ENCODE results near the gene PPT1.

PPT1 gene

GRCh38 chr1:40072142-40072541, 24.9 kb downstream of the PPT1 start:
- Histone ChIP-seq H3K4me1 (ENCODE audit: control insufficient read depth, insufficient read depth, low read length, poor library complexity, severe bottlenecking) (peaks cover 1% of the 10 kb centered on the region), H3K4me3 (ENCODE audit: extremely low read depth, insufficient read depth, low read length, poor library complexity, severe bottlenecking) (no peak overlapping the region), H3K36me3 (ENCODE audit: control insufficient read depth, insufficient read depth, low read length) (peaks cover 85% of the 10 kb centered on the region), H3K27ac (ENCODE audit: low read depth, low read length, severe bottlenecking) (no peak overlapping the region), H3K9me3 (ENCODE audit: control insufficient read depth, low read length) (no peaks in the 10 kb centered on the region)

- 94 to 100% methylated on average over 2 to 3 of the region's 3 CpGs for WGBS, 2 experiments (ENCODE audit: insufficient coverage in 2 of 2)
- H3K36me3 ChIP-seq (ENCODE audit: control insufficient read depth, insufficient read depth, low read length), result peaks cover 98% of the 10 kb centered on the region
- H3K9me3 ChIP-seq (ENCODE audit: control insufficient read depth, low read length), result no peaks in the 10 kb centered on the region
- H3K4me3 ChIP-seq (ENCODE audit: extremely low read depth, insufficient read depth, low read length, poor library complexity, severe bottlenecking), result no peak overlapping the region
- no peak overlapping the region for H3K27ac ChIP-seq (ENCODE audit: low read depth, low read length, severe bottlenecking)
- H3K4me1 ChIP-seq (ENCODE audit: control insufficient read depth, insufficient read depth, low read length, poor library complexity, severe bottlenecking), result peaks cover 27% of the 10 kb centered on the region
These were observed 29.2 kb downstream of the PPT1 start for GRCh38 chr1:40067851-40068250.

- Histone ChIP-seq H3K4me3 (ENCODE audit: extremely low read depth, insufficient read depth, low read length, poor library complexity, severe bottlenecking) (no peak overlapping the region), H3K9me3 (ENCODE audit: control insufficient read depth, low read length) (no peaks in the 10 kb centered on the region), H3K4me1 (ENCODE audit: control insufficient read depth, insufficient read depth, low read length, poor library complexity, severe bottlenecking) (peaks cover 27% of the 10 kb centered on the region), H3K36me3 (ENCODE audit: control insufficient read depth, insufficient read depth, low read length) (peaks cover 98% of the 10 kb centered on the region), H3K27ac (ENCODE audit: low read depth, low read length, severe bottlenecking) (no peak overlapping the region)
- 93 to 100% methylated on average over 2 of the region's 2 CpGs for WGBS, 2 experiments (ENCODE audit: insufficient coverage in 2 of 2)
These were observed 30.0 kb downstream of the PPT1 start for GRCh38 chr1:40067023-40067422.

GRCh38 chr1:40064797-40065499, 32.1 kb downstream of the PPT1 start:
- Histone ChIP-seq H3K36me3 (ENCODE audit: control insufficient read depth, insufficient read depth, low read length) (peaks cover 97% of the 10 kb centered on the region), H3K4me3 (ENCODE audit: extremely low read depth, insufficient read depth, low read length, poor library complexity, severe bottlenecking) (no peak overlapping the region), H3K4me1 (ENCODE audit: control insufficient read depth, insufficient read depth, low read length, poor library complexity, severe bottlenecking) (peaks cover 33% of the 10 kb centered on the region), H3K9me3 (ENCODE audit: control insufficient read depth, low read length) (no peaks in the 10 kb centered on the region), H3K27ac (ENCODE audit: low read depth, low read length, severe bottlenecking) (no peak overlapping the region)
- WGBS, 2 experiments (ENCODE audit: insufficient coverage in 2 of 2), result 80% methylated on average over 1 of the region's 2 CpGs; no CpG with 5 or more reads in 1 of the 2 experiments

- Histone ChIP-seq H3K36me3 (ENCODE audit: control insufficient read depth, insufficient read depth, low read length) (peaks cover 72% of the 10 kb centered on the region), H3K27ac (ENCODE audit: low read depth, low read length, severe bottlenecking) (peak overlapping the region; percentile 71), H3K4me1 (ENCODE audit: control insufficient read depth, insufficient read depth, low read length, poor library complexity, severe bottlenecking) (peaks cover 56% of the 10 kb centered on the region), H3K9me3 (ENCODE audit: control insufficient read depth, low read length) (no peaks in the 10 kb centered on the region), H3K4me3 (ENCODE audit: extremely low read depth, insufficient read depth, low read length, poor library complexity, severe bottlenecking) (no peak overlapping the region)
- WGBS, 2 experiments (ENCODE audit: insufficient coverage in 2 of 2), result 95 to 100% methylated on average over 2 to 3 of the region's 7 CpGs
These were observed 36.9 kb downstream of the PPT1 start for GRCh38 chr1:40059960-40060750.

GRCh38 chr1:40059338-40059959, 37.6 kb downstream of the PPT1 start:
- Histone ChIP-seq H3K4me1 (ENCODE audit: control insufficient read depth, insufficient read depth, low read length, poor library complexity, severe bottlenecking) (peaks cover 55% of the 10 kb centered on the region), H3K27ac (ENCODE audit: low read depth, low read length, severe bottlenecking) (peak overlapping the region; percentile 71), H3K36me3 (ENCODE audit: control insufficient read depth, insufficient read depth, low read length) (peaks cover 69% of the 10 kb centered on the region), H3K9me3 (ENCODE audit: control insufficient read depth, low read length) (no peaks in the 10 kb centered on the region), H3K4me3 (ENCODE audit: extremely low read depth, insufficient read depth, low read length, poor library complexity, severe bottlenecking) (no peak overlapping the region)
- 53 to 81% methylated on average over 2 of the region's 4 CpGs for WGBS, 2 experiments (ENCODE audit: insufficient coverage in 2 of 2)

GRCh38 chr1:40058453-40059337, 38.4 kb downstream of the PPT1 start:
- H3K27ac ChIP-seq (ENCODE audit: low read depth, low read length, severe bottlenecking), result peak overlapping the region; percentile 71
- peaks cover 51% of the 10 kb centered on the region for H3K4me1 ChIP-seq (ENCODE audit: control insufficient read depth, insufficient read depth, low read length, poor library complexity, severe bottlenecking)
- peaks cover 66% of the 10 kb centered on the region for H3K36me3 ChIP-seq (ENCODE audit: control insufficient read depth, insufficient read depth, low read length)
- WGBS, 2 experiments (ENCODE audit: insufficient coverage in 2 of 2), result 93 to 95% methylated on average over 3 to 5 of the region's 7 CpGs
- H3K9me3 ChIP-seq (ENCODE audit: control insufficient read depth, low read length), result no peaks in the 10 kb centered on the region
- no peak overlapping the region for H3K4me3 ChIP-seq (ENCODE audit: extremely low read depth, insufficient read depth, low read length, poor library complexity, severe bottlenecking)

- H3K36me3 ChIP-seq (ENCODE audit: control insufficient read depth, insufficient read depth, low read length), result peaks cover 63% of the 10 kb centered on the region
- H3K4me3 ChIP-seq (ENCODE audit: extremely low read depth, insufficient read depth, low read length, poor library complexity, severe bottlenecking), result no peak overlapping the region
- H3K27ac ChIP-seq (ENCODE audit: low read depth, low read length, severe bottlenecking), result peak overlapping the region; percentile 60
- H3K9me3 ChIP-seq (ENCODE audit: control insufficient read depth, low read length), result no peaks in the 10 kb centered on the region
- H3K4me1 ChIP-seq (ENCODE audit: control insufficient read depth, insufficient read depth, low read length, poor library complexity, severe bottlenecking), result peaks cover 50% of the 10 kb centered on the region
- WGBS, 2 experiments (ENCODE audit: insufficient coverage in 2 of 2), result 100% methylated on average over 1 of the region's 1 CpG; no CpG with 5 or more reads in 1 of the 2 experiments
These were observed 39.0 kb downstream of the PPT1 start for GRCh38 chr1:40058097-40058452.

- Histone ChIP-seq H3K9me3 (ENCODE audit: control insufficient read depth, low read length) (no peaks in the 10 kb centered on the region), H3K4me1 (ENCODE audit: control insufficient read depth, insufficient read depth, low read length, poor library complexity, severe bottlenecking) (peaks cover 50% of the 10 kb centered on the region), H3K36me3 (ENCODE audit: control insufficient read depth, insufficient read depth, low read length) (peaks cover 62% of the 10 kb centered on the region), H3K4me3 (ENCODE audit: extremely low read depth, insufficient read depth, low read length, poor library complexity, severe bottlenecking) (no peak overlapping the region), H3K27ac (ENCODE audit: low read depth, low read length, severe bottlenecking) (peak overlapping the region; percentile 60)
- WGBS, 2 experiments (ENCODE audit: insufficient coverage in 2 of 2), result 88% methylated on average over 1 of the region's 1 CpG; no CpG with 5 or more reads in 1 of the 2 experiments
These were observed 39.6 kb downstream of the PPT1 start for GRCh38 chr1:40057310-40058030.

Measured in mesodermal cell (in vitro differentiated cells).